K562 (cell line): ENCODE results near the gene SLC38A1. TPM values are rescaled to one million over a fixed set of nuclear protein-coding genes. Genes with fewer than 3 reads are reported as not detected.

Experiments used
- DACH1 ChIP-seq: fragments of 450-650 bp; IDR thresholded peaks from 2 replicates; pipeline ENCODE4 v1.6.1; 2018; ENCODE audit not compliant: partially characterized antibody
- ETV6 ChIP-seq, 3 experiments: fragments of 150-350 bp in 1 of 3; sonication (generic) in 1 of 3; formaldehyde crosslinking in 1 of 3; IDR thresholded peaks; 2 replicates each; pipeline versions ENCODE4 v1.6.1 to v1.8.0; 2014 to 2022; ENCODE audit warnings: borderline replicate concordance in 2 of 3, low read depth in 2 of 3, antibody characterized with exemption in 1 of 3, low read length in 1 of 3, mild to moderate bottlenecking in 1 of 3, missing genetic modification reagents in 1 of 3
- NCOA6 ChIP-seq: fragments of 450-650 bp; IDR thresholded peaks from 2 replicates; pipeline ENCODE4 v1.6.1; 2017; ENCODE audit warnings: mild to moderate bottlenecking
- NFRKB ChIP-seq: fragments of 450-650 bp; IDR thresholded peaks from 2 replicates; pipeline ENCODE4 v1.6.1; 2016; ENCODE audit warnings: low read depth
- PRPF4 ChIP-seq: fragments of 200-400 bp; formaldehyde crosslinking; IDR thresholded peaks from one replicate; pipeline ENCODE4 v1.6.1; 2017; ENCODE audit warnings: low read length, low read depth, mild to moderate bottlenecking; ENCODE audit not compliant: insufficient read depth, poor library complexity, severe bottlenecking
- RBM15 ChIP-seq: fragments of 200-400 bp; formaldehyde crosslinking; IDR thresholded peaks from 2 replicates; pipeline ENCODE4 v1.6.1; 2018; ENCODE audit warnings: mild to moderate bottlenecking, low read length, moderate library complexity; ENCODE audit not compliant: insufficient read depth
- RBM22 ChIP-seq: fragments of 200-400 bp; formaldehyde crosslinking; IDR thresholded peaks from 2 replicates; pipeline ENCODE4 v1.6.1; 2018; ENCODE audit warnings: low read length, low read depth; ENCODE audit not compliant: poor library complexity, severe bottlenecking
- RREB1 ChIP-seq: fragments of 250-450 bp; sonication (Bioruptor Pico); IDR thresholded peaks from 2 replicates; pipeline ENCODE4 v1.4.0; 2020
- ZNF644 ChIP-seq: fragments of 200-800 bp; sonication (Bioruptor generic); IDR thresholded peaks from 2 replicates; pipeline ENCODE4 v1.6.1; 2016; ENCODE audit warnings: low read depth, missing genetic modification characterization, missing compliant biosample characterization
- polyA plus RNA-seq, 8 experiments: library from polyadenylated mRNA; depleted of rRNA in 4 of 8; stranded (reverse) in 5 of 8; unstranded in 3 of 8; fragments of >200 nt; fragmentation: Nextera tagmentation in 2 of 8; fragmentation: Illumina TruSeq in 1 of 8; extraction: Ambion mirVana in 2 of 8; extraction: Trizol in 1 of 8; gene quantifications; 2 replicates each; pipeline versions ENCODE4 v1.2.1 to v1.2.3, GENCODE V29; 2011 to 2014; ENCODE audit warnings: inconsistent platforms in 1 of 8, missing spikeins in 1 of 8
- total RNA-seq, 7 experiments: library from RNA; depleted of rRNA in 6 of 7; stranded (reverse); fragments of >200 nt in 6 of 7; fragmentation: Illumina TruSeq in 2 of 7; extraction: Trizol in 2 of 7; gene quantifications; 2 replicates each; pipeline versions ENCODE4 v1.2.1 to v1.2.3, GENCODE V29; 2011 to 2021; ENCODE audit warnings: low replicate concordance in 1 of 7
- TF ChIP-seq, protein P1 (sequence below): fragments of 450-650 bp; formaldehyde crosslinking; IDR thresholded peaks from 2 replicates; pipeline ENCODE4 v1.4.0; 2020; ENCODE audit warnings: mild to moderate bottlenecking, moderate library complexity
- TF ChIP-seq, protein P2 (sequence below), 2 experiments: IDR thresholded peaks; 2 replicates each; pipeline ENCODE4 v1.6.1; 2012; ENCODE audit warnings: improper control_type of control experiment in 2 of 2, low read depth in 2 of 2, low read length in 2 of 2, borderline replicate concordance in 1 of 2

The SLC38A1 gene
- total and polyA plus RNA-seq, 9 of the 15 experiments (the other 6 are each of a cell fraction or from before 2014, with no cell fraction given): 51.9 to 112 (median 75.0) TPM

GRCh38 chr12:46267825-46268582, 839 bp downstream of the SLC38A1 start (continued):
- TF ChIP-seq NCOA6 (peak; percentile 22; the same call in 1 of the 2 replicates), NFRKB (peak; percentile 65; the same call in 1 of the 2 replicates), RREB1 (CRISPR knock-in tag) (0 out of 2 replicates have a peak, but pooled peaks have one; percentile 41), PRPF4 (peak; percentile 38), DACH1 (no peak), ETV6 (IDR thresholded peaks at IDR 0.05; ENCODE audit: borderline replicate concordance in 1 of 2, low read depth in 2 of 2, low read length in 1 of 2) (0 out of 4 replicates have a peak, but pooled peaks of 1 of the 2 experiments have one; percentile 5), ETV6 (CRISPR knock-in tag; IDR thresholded peaks at IDR 0.05; ENCODE audit: borderline replicate concordance) (no peak), ZNF644 (tag) (no peak), RBM22 (peak; percentile 37), RBM15 (no peak)
- TF ChIP-seq, protein P1, sequence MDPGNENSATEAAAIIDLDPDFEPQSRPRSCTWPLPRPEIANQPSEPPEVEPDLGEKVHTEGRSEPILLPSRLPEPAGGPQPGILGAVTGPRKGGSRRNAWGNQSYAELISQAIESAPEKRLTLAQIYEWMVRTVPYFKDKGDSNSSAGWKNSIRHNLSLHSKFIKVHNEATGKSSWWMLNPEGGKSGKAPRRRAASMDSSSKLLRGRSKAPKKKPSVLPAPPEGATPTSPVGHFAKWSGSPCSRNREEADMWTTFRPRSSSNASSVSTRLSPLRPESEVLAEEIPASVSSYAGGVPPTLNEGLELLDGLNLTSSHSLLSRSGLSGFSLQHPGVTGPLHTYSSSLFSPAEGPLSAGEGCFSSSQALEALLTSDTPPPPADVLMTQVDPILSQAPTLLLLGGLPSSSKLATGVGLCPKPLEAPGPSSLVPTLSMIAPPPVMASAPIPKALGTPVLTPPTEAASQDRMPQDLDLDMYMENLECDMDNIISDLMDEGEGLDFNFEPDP (CRISPR knock-in tag): no peak
- TF ChIP-seq, protein P2, sequence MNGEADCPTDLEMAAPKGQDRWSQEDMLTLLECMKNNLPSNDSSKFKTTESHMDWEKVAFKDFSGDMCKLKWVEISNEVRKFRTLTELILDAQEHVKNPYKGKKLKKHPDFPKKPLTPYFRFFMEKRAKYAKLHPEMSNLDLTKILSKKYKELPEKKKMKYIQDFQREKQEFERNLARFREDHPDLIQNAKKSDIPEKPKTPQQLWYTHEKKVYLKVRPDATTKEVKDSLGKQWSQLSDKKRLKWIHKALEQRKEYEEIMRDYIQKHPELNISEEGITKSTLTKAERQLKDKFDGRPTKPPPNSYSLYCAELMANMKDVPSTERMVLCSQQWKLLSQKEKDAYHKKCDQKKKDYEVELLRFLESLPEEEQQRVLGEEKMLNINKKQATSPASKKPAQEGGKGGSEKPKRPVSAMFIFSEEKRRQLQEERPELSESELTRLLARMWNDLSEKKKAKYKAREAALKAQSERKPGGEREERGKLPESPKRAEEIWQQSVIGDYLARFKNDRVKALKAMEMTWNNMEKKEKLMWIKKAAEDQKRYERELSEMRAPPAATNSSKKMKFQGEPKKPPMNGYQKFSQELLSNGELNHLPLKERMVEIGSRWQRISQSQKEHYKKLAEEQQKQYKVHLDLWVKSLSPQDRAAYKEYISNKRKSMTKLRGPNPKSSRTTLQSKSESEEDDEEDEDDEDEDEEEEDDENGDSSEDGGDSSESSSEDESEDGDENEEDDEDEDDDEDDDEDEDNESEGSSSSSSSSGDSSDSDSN (IDR thresholded peaks at IDR 0.05; ENCODE audit: borderline replicate concordance in 1 of 2, low read depth in 2 of 2, low read length in 2 of 2): peak in 1 of 2 experiments; percentile 39; a peak in 1 of 4 replicates
- TF ChIP-seq, all 486 proteins: peak for 16
